GM23248 (cell line): ENCODE measurements around the gene IL9R. TPM values are rescaled to one million over a fixed set of nuclear protein-coding genes. Genes with fewer than 3 reads are reported as not detected.

ENCODE experiments used
- DNase-seq: peaks from one replicate; pipeline ENCODE4 v3.0.0-alpha.2; 2015
- H2AFZ ChIP-seq: fragments of 200-600 bp; sonication (generic); 2 replicates; pipeline ENCODE4 v1.6.1; 2016; ENCODE audit warnings: antibody characterized with exemption
- H3F3A ChIP-seq: fragments of 200-600 bp; sonication (generic); 2 replicates; pipeline ENCODE4 v1.6.1; 2016; ENCODE audit warnings: mild to moderate bottlenecking, antibody characterized with exemption, mixed run types; ENCODE audit not compliant: insufficient read depth
- H3K27ac ChIP-seq: fragments of 200-600 bp; sonication (generic); 2 replicates; pipeline ENCODE4 v1.5.1; 2016; ENCODE audit warnings: mild to moderate bottlenecking
- H3K27me3 ChIP-seq: fragments of 200-600 bp; sonication (generic); replicated peaks from 2 replicates; pipeline ENCODE4 v1.6.1; 2016; ENCODE audit warnings: mild to moderate bottlenecking; ENCODE audit not compliant: insufficient read depth
- H3K36me3 ChIP-seq: fragments of 200-600 bp; sonication (generic); 2 replicates; pipeline ENCODE4 v1.6.1; 2016; ENCODE audit warnings: low read depth, mild to moderate bottlenecking
- H3K4me1 ChIP-seq: fragments of 200-600 bp; sonication (generic); 2 replicates; pipeline ENCODE4 v1.6.1; 2016; ENCODE audit warnings: mild to moderate bottlenecking; ENCODE audit not compliant: insufficient read depth
- H3K4me2 ChIP-seq: fragments of 200-600 bp; sonication (generic); one replicate; pipeline ENCODE4 v1.6.1; 2016; ENCODE audit warnings: mild to moderate bottlenecking; ENCODE audit not compliant: unreplicated experiment
- H3K4me3 ChIP-seq: fragments of 200-600 bp; sonication (generic); 2 replicates; pipeline ENCODE4 v1.5.1; 2016; ENCODE audit warnings: mild to moderate bottlenecking
- H3K79me2 ChIP-seq: fragments of 200-600 bp; sonication (generic); 2 replicates; pipeline ENCODE4 v1.6.1; 2016; ENCODE audit warnings: mild to moderate bottlenecking; ENCODE audit not compliant: insufficient read depth
- H3K9ac ChIP-seq: fragments of 200-600 bp; sonication (generic); 2 replicates; pipeline ENCODE4 v1.6.1; 2016; ENCODE audit warnings: mild to moderate bottlenecking
- H3K9me2 ChIP-seq: fragments of 200-600 bp; sonication (generic); 2 replicates; pipeline ENCODE4 v1.6.1; 2016; ENCODE audit warnings: mixed run types, mild to moderate bottlenecking, moderate library complexity; ENCODE audit not compliant: insufficient read depth
- H3K9me3 ChIP-seq: fragments of 200-600 bp; sonication (generic); one replicate; pipeline ENCODE4 v1.6.1; 2017; ENCODE audit warnings: low read depth
- H4K20me1 ChIP-seq: fragments of 200-600 bp; sonication (generic); 2 replicates; pipeline ENCODE4 v1.6.0; 2016; ENCODE audit not compliant: insufficient read depth
- EZH2 ChIP-seq: fragments of 200-600 bp; sonication (generic); IDR thresholded peaks from 2 replicates; pipeline ENCODE4 v1.6.1; 2018; ENCODE audit warnings: antibody characterized with exemption, mild to moderate bottlenecking; ENCODE audit not compliant: insufficient read depth, poor library complexity, severe bottlenecking
- EZH2phosphoT487 ChIP-seq: fragments of 200-600 bp; sonication (generic); IDR thresholded peaks from 2 replicates; pipeline ENCODE4 v1.6.1; 2018; ENCODE audit warnings: antibody characterized with exemption, moderate library complexity, mild to moderate bottlenecking, low read depth; ENCODE audit not compliant: insufficient read depth
- WGBS, 2 experiments: methylation state at CpG; one replicate each; pipeline ENCODE4 v1.1.6; 2015 to 2017; ENCODE audit warnings: low lambda C conversion rate in 2 of 2, low coverage in 1 of 2; ENCODE audit errors: missing lambda C conversion rate in 2 of 2; 5-methylcytosine and 5-hydroxymethylcytosine counted together
- in situ Hi-C: fragments of 300-500 bp; cut with MboI; formaldehyde crosslinking; loops from 2 replicates; pipeline ENCODE4 v1.15.0; 2020
- polyA plus RNA-seq: library from polyadenylated mRNA; unstranded; fragments of >200 nt; fragmentation: Nextera tagmentation; extraction: Ambion mirVana; gene quantifications from 2 replicates; pipeline ENCODE4 v1.2.1, GENCODE V29; 2016
- total RNA-seq: library from RNA; depleted of rRNA; stranded (reverse); fragments of >200 nt; shearing (Covaris generic); gene quantifications from 2 replicates; pipeline ENCODE4 v1.2.3, GENCODE V29; 2014

IL9R gene
- total and polyA plus RNA-seq, 2 experiments from 2014 or later: not detected

DNA sequence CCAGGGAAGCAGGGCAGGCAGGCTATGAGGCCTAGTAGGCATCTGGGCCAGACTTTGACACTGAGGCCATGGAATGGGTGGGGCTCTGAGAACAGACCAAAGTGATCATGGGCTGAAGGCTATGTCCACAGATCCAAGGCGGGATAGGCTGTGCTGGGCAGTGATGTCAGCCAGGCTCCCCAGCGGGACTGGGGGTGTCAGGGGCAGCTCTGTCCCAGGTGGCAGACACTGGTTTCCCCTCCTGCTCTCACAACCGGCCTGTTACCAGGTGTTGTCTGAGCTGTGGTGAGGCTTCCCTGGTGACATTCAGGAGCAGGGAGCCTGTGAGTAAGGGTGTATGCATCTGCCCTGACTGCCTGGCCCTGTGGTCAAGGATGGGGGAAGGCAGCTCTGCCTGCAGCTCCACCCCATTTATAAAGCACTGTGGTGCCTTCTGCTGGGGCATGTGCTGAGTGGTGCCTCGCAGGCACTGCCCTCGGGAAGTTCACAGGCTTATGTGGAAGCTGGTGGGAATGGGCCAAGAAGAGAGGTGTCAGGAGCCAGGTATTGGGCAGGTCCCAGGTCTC, 2.9 kb downstream of the IL9R start:
- Histone ChIP-seq H3K79me2 (no peaks in the 10 kb centered on the region), H3K27me3 (no peaks in the 10 kb centered on the region), H3F3A (no peaks in the 10 kb centered on the region), H3K9me3 (no peaks in the 10 kb centered on the region), H3K4me1 (no peaks in the 10 kb centered on the region), H3K27ac (no peak overlapping the region), H3K9me2 (no peaks in the 10 kb centered on the region), H3K9ac (no peak overlapping the region), H3K36me3 (no peaks in the 10 kb centered on the region), H4K20me1 (no peaks in the 10 kb centered on the region), H2AFZ (no peak overlapping the region), H3K4me3 (no peak overlapping the region), H3K4me2 (no peak overlapping the region)
- WGBS, 2 experiments: 51 to 55% methylated on average over 5 of the region's 5 CpGs
- in situ Hi-C loops: no loop called here
- no peak for DNase-seq
- TF ChIP-seq EZH2phosphoT487 (no peak), EZH2 (no peak)

DNA sequence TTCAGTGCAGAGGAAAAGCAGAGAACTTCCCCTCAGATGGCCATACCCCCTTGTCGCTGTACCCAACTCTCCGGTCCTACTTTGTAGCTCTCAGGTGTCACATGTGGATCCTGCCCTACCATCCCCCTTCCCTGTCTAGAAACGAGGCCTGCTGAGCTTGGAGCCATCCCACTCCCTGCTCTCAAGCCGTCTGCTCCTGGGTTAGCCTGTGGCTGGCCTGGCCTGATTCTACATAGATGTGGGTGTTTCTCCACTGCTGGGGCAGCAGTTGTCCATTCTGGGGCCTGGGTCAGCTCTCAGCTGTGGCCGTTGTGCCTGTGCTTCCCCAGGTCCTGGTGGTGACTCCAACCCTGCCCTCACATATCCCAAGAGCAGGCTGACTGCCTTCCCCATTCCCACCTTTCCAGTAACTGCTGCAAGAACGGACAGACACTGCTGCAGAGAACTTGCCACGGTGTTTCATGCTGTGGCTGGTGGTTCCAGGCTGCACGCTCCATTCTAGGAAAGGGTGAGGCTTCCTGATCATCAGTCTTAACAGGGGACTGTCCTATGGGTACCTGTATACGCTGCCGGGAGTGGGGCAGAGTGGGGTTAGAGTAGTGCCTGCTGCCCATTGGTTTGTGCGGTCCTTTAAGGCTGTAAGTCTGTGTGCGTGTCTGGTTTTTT, 3.6 kb downstream of the IL9R start:
- H4K20me1 ChIP-seq: no peaks in the 10 kb centered on the region
- no peak overlapping the region for H3K4me2 ChIP-seq
- H3K9ac ChIP-seq: no peak overlapping the region
- H3K4me3 ChIP-seq: no peak overlapping the region
- 56 to 59% methylated on average over 12 of the region's 12 CpGs for WGBS, 2 experiments
- H3K27ac ChIP-seq: no peak overlapping the region
- no peaks in the 10 kb centered on the region for H3K36me3 ChIP-seq
- H3K27me3 ChIP-seq: no peaks in the 10 kb centered on the region
- in situ Hi-C loops: no loop called here
- H3K79me2 ChIP-seq: no peaks in the 10 kb centered on the region
- no peaks in the 10 kb centered on the region for H3F3A ChIP-seq
- no peak overlapping the region for H2AFZ ChIP-seq
- no peak for TF ChIP-seq EZH2phosphoT487
- no peak for TF ChIP-seq EZH2
- H3K9me3 ChIP-seq: no peaks in the 10 kb centered on the region
- no peaks in the 10 kb centered on the region for H3K9me2 ChIP-seq
- no peak for DNase-seq
- H3K4me1 ChIP-seq: no peaks in the 10 kb centered on the region

DNA sequence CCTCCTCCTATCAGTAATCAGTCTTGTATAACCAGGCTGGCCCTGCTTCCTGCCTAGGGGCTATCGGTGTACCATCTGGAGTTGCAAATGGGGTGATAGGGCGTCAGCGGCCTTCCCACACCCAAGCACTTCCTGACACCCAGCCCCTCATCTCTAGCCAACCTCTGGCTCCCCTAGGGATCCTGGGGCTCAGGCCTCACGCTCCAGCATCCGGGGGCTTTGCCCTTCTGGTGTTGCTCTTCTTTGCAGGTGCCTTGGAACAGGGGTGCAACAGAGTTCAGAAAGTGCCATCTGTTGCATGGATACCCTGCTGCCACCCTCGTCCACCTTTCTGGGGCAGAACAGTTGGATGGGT, 4.1 kb downstream of the IL9R start:
- 38 to 44% methylated on average over 6 of the region's 6 CpGs for WGBS, 2 experiments
- no peak overlapping the region for H2AFZ ChIP-seq
- TF ChIP-seq EZH2phosphoT487: no peak
- TF ChIP-seq EZH2: no peak

DNA sequence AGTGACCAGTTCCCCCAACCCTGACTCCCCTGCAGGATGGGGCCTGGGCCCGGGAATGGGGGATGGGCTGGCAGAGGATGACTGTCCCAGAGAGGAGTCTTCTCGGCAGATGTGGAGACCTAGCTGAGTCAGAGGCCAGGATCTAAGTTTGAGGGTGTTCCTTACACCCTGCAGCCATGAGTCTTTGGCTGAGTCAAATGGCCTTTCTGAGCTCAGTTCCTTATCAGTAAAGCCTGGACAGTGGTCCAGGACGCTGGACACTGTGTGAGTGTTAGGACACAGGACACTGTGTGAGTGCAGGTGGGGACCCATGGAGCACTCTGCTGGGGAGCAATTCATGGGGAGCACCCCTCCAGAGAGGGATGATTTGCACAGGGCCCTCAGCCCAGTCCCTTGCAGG, 5.0 kb downstream of the IL9R start:
- Histone ChIP-seq H3K27me3 (no peaks in the 10 kb centered on the region), H3K79me2 (no peaks in the 10 kb centered on the region), H3F3A (no peaks in the 10 kb centered on the region), H4K20me1 (no peaks in the 10 kb centered on the region), H3K4me2 (no peak overlapping the region), H3K9me3 (no peaks in the 10 kb centered on the region), H3K27ac (no peak overlapping the region), H3K4me3 (no peak overlapping the region), H2AFZ (no peak overlapping the region), H3K4me1 (no peaks in the 10 kb centered on the region), H3K9me2 (no peaks in the 10 kb centered on the region), H3K36me3 (no peaks in the 10 kb centered on the region), H3K9ac (no peak overlapping the region)
- TF ChIP-seq EZH2phosphoT487: no peak
- TF ChIP-seq EZH2: no peak
- in situ Hi-C loops: no loop called here
- 21 to 41% methylated on average over 3 of the region's 3 CpGs for WGBS, 2 experiments
- DNase-seq: peak; percentile 54

More for the DNA sequence above, 4.1 kb downstream of the IL9R start:
- in situ Hi-C loops: no loop called here
- no peak overlapping the region for H3K4me3 ChIP-seq
- H3K27ac ChIP-seq: no peak overlapping the region
- no peaks in the 10 kb centered on the region for H3K4me1 ChIP-seq
- H3K9ac ChIP-seq: no peak overlapping the region
- H3K4me2 ChIP-seq: no peak overlapping the region
- H3F3A ChIP-seq: no peaks in the 10 kb centered on the region
- no peaks in the 10 kb centered on the region for H4K20me1 ChIP-seq
- H3K79me2 ChIP-seq: no peaks in the 10 kb centered on the region
- no peaks in the 10 kb centered on the region for H3K27me3 ChIP-seq
- H3K36me3 ChIP-seq: no peaks in the 10 kb centered on the region
- no peaks in the 10 kb centered on the region for H3K9me2 ChIP-seq
- DNase-seq: no peak
- H3K9me3 ChIP-seq: no peaks in the 10 kb centered on the region
